Peyer's patch (tissue), 4 donors: ENCODE results near the gene HS3ST3B1. TPM values are rescaled to one million over a fixed set of nuclear protein-coding genes. Genes with fewer than 3 reads are reported as not detected.
A peak's percentile ranks its signal among the peaks of the same experiment; 100 is the strongest.

ENCODE experiments used
- DNase-seq, 3 donors: peaks; one replicate each; pipeline ENCODE4 v3.0.0-alpha.2; 2017 to 2019
- H3K27ac ChIP-seq, 4 donors: fragments of 200-600 bp; sonication (generic); one replicate each; pipeline ENCODE4 v1.5.1; 2016 to 2019
- H3K27me3 ChIP-seq, 2 donors: fragments of 200-600 bp; sonication (generic); one replicate each; pipeline ENCODE4 v1.5.1; 2019
- H3K36me3 ChIP-seq, 3 donors: fragments of 200-600 bp; sonication (generic); one replicate each; pipeline ENCODE4 v1.5.1; 2016 to 2019
- H3K4me1 ChIP-seq, 4 donors: fragments of 200-600 bp; sonication (generic); one replicate each; pipeline ENCODE4 v1.5.1; 2016 to 2019
- H3K4me3 ChIP-seq, 4 donors: fragments of 200-600 bp; sonication (generic); 1 replicate in 3 of 4; 2 replicates in 1 of 4; pipeline ENCODE4 v1.5.1; 2016 to 2019; ENCODE audit warnings: mild to moderate bottlenecking in 1 of 4
- H3K9me3 ChIP-seq, 4 donors: fragments of 200-600 bp; sonication (generic); one replicate each; pipeline ENCODE4 v1.5.1; 2016 to 2019; ENCODE audit warnings: mild to moderate bottlenecking in 1 of 4
- POLR2A ChIP-seq, 2 donors: fragments of 450-650 bp; IDR thresholded peaks; one replicate each; pipeline ENCODE4 v1.5.1; 2017; ENCODE audit warnings: antibody characterized with exemption in 2 of 2, mild to moderate bottlenecking in 2 of 2, moderate library complexity in 2 of 2
- total RNA-seq, 4 donors: library from RNA; depleted of rRNA; stranded (reverse); fragments of >200 nt; gene quantifications; one replicate each; pipeline ENCODE4 v1.1.0, GENCODE V29; 2016
- TF ChIP-seq, protein P1 (sequence below), 6 experiments: fragments of 450-650 bp in 4 of 6; fragments of 200-600 bp in 2 of 6; sonication (generic) in 1 of 6; IDR thresholded peaks; one replicate each; pipeline ENCODE4 v1.5.1; 2017 to 2019; ENCODE audit warnings: antibody characterized with exemption in 6 of 6, mild to moderate bottlenecking in 3 of 6, moderate library complexity in 1 of 6

Gene HS3ST3B1
- total RNA-seq, 4 donors from 2014 or later = 2.1 to 5.4 (median 3.3) TPM

DNA sequence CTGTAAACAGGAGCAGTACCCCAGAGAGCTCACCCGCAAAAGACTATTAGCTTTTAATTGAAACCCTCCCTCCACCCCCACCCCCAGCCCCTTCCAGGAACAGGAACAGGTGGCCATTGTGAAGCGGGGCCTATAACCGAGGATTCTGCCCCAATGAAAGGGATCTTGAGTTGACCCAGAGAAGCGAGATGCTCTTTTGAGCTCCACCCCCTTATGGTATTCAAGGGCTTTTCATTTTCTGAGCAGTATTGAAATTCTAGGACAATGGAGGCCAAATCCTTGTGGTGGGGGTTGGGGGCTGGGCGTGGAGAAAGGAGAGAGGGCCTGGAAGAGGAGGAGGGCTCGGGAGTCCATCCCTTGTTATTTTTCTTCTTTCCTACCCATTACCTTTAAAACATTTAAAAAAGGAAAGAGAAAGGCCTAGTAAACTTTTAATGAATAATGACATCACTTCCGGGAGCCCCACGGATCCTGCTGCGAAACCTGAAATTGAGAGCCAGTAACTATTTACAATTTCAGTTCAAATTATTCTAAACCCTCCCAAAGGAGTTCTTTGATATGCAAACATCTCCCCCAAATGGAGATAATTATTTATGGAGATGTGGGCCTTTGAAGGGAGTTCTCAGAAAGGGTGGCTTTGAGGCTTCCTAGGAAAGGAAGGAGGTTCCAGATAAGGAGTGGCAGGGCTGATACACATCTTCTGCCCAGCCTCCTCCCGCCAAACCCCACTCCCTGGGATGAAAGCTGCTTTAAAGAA is 30.5 kb downstream of the HS3ST3B1 start:
- TF ChIP-seq, protein P1, sequence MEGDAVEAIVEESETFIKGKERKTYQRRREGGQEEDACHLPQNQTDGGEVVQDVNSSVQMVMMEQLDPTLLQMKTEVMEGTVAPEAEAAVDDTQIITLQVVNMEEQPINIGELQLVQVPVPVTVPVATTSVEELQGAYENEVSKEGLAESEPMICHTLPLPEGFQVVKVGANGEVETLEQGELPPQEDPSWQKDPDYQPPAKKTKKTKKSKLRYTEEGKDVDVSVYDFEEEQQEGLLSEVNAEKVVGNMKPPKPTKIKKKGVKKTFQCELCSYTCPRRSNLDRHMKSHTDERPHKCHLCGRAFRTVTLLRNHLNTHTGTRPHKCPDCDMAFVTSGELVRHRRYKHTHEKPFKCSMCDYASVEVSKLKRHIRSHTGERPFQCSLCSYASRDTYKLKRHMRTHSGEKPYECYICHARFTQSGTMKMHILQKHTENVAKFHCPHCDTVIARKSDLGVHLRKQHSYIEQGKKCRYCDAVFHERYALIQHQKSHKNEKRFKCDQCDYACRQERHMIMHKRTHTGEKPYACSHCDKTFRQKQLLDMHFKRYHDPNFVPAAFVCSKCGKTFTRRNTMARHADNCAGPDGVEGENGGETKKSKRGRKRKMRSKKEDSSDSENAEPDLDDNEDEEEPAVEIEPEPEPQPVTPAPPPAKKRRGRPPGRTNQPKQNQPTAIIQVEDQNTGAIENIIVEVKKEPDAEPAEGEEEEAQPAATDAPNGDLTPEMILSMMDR (IDR thresholded peaks at IDR 0.05) = no peak
- no peak for TF ChIP-seq POLR2A (IDR thresholded peaks at IDR 0.05)

DNA sequence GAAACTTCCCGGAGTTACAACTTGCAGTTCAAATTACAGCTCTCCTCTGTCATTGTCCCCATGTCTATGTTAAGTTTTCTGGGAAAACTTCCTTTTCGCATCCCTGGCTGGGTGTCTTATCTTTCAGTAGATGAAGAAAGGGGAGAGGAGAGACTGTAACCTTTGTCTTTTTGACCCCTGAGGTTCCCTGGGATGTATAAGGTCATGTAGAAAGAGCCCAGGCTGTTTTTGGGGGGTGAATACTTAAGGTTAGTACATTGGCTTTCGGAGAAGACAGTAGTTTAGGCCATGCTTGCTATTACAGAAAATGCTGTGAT is 31.1 kb downstream of the HS3ST3B1 start:
- TF ChIP-seq POLR2A (IDR thresholded peaks at IDR 0.05) = no peak
- TF ChIP-seq, protein P1 (IDR thresholded peaks at IDR 0.05) = no peak
- Histone ChIP-seq H3K27me3 (no peaks in the 10 kb centered on the region), H3K27ac (no peak overlapping the region), H3K36me3 (no peaks in the 10 kb centered on the region), H3K9me3 (no peaks in the 10 kb centered on the region), H3K4me1 (no peaks in the 10 kb centered on the region), H3K4me3 (no peak overlapping the region)
- DNase-seq = no peak

More for the DNA sequence above, 30.5 kb downstream of the HS3ST3B1 start:
- no peaks in the 10 kb centered on the region for H3K36me3 ChIP-seq
- no peaks in the 10 kb centered on the region for H3K4me1 ChIP-seq
- no peak overlapping the region for H3K4me3 ChIP-seq
- no peaks in the 10 kb centered on the region for H3K9me3 ChIP-seq
- no peak for DNase-seq
- H3K27me3 ChIP-seq = no peaks in the 10 kb centered on the region
- H3K27ac ChIP-seq = peak overlapping the region in 1 of 4 donors; percentile 38

DNA sequence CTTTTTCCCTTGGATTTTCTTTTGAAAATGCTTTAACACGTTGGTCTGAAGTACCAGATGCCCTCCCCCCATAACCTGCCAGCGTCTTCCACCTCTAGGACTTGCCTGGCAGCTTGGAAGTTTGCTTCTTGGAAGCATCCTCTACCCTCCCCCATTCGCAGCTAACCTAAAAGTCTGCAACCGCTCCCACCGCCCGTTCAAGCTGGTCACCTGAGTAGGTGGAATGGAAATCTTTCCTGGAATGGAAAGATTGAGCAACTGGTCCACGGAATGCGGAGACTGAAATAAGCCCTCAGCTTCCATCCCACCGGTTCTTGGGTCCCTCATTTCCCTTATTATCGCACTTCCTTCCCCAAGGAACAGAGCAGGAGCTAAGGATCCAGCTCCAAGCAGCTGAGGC is 31.4 kb downstream of the HS3ST3B1 start:
- no peaks in the 10 kb centered on the region for H3K9me3 ChIP-seq
- H3K4me3 ChIP-seq = no peak overlapping the region
- no peaks in the 10 kb centered on the region for H3K36me3 ChIP-seq
- no peaks in the 10 kb centered on the region for H3K27me3 ChIP-seq
- H3K27ac ChIP-seq = no peak overlapping the region
- H3K4me1 ChIP-seq = no peaks in the 10 kb centered on the region
- no peak for DNase-seq
- no peak for TF ChIP-seq POLR2A (IDR thresholded peaks at IDR 0.05)
- TF ChIP-seq, protein P1 (IDR thresholded peaks at IDR 0.05) = no peak

DNA sequence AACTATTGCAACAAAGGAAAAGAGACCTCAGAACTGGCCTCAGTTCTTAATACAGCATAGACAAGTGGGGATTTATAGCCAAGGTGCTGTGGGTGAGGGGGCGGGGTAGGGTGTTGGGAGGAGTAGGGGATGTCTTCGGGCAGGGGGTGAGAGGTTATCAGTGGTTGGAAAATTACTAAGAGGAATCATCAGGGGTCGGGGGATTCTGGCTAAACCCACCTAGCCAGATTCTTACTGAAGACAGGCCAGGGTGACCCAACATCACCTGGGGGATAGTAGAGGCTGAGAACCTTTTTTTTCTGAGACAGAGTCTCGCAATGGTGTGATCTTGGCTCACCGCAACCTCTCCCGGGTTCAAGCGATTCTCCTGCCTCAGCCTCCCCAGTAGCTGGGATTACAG is 32.6 kb downstream of the HS3ST3B1 start:
- Histone ChIP-seq H3K27ac (no peak overlapping the region), H3K9me3 (no peaks in the 10 kb centered on the region), H3K27me3 (no peaks in the 10 kb centered on the region), H3K4me1 (no peaks in the 10 kb centered on the region), H3K36me3 (no peaks in the 10 kb centered on the region), H3K4me3 (no peak overlapping the region)
- TF ChIP-seq POLR2A (IDR thresholded peaks at IDR 0.05) = no peak
- TF ChIP-seq, protein P1 (IDR thresholded peaks at IDR 0.05) = no peak
- no peak for DNase-seq

DNA sequence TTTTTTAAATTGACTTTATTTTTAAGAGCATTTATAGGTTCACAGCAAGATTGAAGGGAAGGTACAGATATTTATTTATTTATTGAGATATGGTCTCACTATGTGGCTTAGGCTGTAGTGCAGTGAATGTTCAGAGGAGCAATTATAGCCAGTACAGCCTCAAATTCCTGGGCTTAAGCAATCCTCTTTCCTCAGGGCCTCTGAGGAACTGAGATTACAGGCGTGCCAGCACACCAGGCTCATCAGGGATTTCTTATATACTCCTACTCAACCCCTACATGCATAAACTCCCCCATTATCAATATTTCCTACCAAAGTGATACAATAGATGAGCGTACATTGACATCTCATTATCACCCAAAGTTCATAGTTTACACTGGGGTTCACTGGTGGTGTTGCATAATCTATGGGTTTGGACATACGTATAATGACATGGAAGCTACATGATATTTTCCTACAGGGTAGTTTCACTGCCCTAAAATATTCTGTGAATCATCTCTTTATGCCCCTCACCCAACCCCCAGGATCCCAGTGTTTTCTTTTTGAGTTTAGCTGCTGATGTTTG is 33.5 kb downstream of the HS3ST3B1 start:
- Histone ChIP-seq H3K4me3 (no peak overlapping the region), H3K36me3 (no peaks in the 10 kb centered on the region), H3K27me3 (no peaks in the 10 kb centered on the region), H3K4me1 (no peaks in the 10 kb centered on the region), H3K27ac (no peak overlapping the region), H3K9me3 (no peaks in the 10 kb centered on the region)
- no peak for TF ChIP-seq POLR2A (IDR thresholded peaks at IDR 0.05)
- TF ChIP-seq, protein P1 (IDR thresholded peaks at IDR 0.05) = no peak
- DNase-seq = no peak
